ENCODE results near the gene MELTF.
A peak's percentile ranks its signal among the peaks of the same experiment; 100 is the strongest.
"Not testable (repeated sequence)": the region's sequence is repeated elsewhere in the genome, so short reads cannot be mapped to it uniquely, and the experiment has no call there.

The MELTF gene

DNA sequence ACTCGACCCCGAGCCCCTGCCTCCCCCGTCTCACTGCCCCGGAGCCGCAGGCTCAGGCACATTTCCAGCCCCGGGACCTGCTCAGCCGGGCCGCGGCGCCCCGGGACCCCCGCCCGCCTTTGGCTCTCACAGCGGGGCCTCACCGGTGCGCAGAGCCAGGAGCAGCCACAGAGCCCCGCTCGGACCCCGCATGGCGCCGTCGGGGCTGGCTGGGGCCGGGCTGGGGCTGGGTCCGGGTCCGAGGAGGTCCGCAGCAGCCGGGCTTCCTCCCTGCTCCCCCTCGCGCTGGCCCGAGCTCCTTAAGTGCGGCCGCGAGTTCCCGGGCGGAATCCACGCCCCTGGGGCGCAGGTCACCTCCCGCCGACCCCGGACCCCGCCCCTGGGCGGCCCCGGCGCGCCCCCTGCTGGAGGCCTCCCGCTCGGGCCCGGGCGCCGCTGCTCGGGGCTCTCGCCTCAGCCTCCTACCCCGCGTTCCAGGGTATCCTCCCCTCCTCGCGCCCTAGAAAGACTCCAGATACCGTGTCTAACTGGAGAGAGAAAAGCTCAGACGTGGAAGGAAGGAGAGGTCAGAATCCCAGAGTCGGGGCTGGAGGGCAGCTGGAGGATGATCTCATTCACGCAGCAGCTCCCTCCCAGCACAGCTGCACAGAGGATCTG lies at the start of gene MELTF:
Gene MELTF, minus strand, starts transcription at position 307 of the 657 bp plus-strand sequence. Its CDS starts 115 bp downstream, at position 192.
- peak in 5 of 10 donors; percentile 34 to 90 (median 62) for DNase-seq
- intact Hi-C loops (cut with DNase I): no loop called here

DNA sequence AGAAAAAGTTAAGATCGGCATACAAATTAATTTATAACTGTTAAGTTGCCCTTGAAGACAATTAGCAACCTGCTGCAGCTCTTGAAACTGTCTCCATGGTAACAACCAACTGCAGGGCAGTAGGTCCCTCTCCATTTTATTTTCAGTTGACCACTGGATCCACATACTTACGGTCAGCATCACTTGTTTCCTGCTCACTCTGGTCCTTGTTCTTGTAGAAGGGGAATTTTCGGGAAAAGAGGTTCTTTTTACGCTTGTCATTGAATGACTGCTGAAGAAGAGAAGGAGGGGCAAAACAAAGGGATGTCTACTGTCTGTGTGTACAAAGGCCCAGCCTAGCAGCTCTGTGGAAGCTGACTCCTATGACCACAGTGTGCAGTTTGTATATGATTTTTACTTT lies 46.8 kb upstream of the MELTF start:
- intact Hi-C loops (cut with DNase I): no loop called here

DNA sequence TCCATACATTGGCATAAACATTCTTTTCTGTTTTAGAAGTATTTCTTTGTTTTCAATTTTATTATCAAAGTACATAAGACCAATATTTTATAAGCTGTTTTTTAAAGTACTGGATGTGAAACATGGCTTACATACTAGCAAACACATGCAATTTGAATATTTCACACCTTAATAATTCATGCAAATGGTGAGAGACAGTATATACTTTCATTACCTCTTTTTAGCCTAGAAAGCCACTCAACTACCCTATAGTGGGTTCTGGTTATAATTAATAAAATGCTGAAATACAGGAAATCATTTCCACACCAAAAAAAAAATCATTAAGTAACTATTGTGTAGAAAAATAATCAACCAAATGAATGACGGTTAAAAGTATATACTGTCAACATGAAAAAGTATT lies 38.5 kb upstream of the MELTF start:
- DNase-seq: no peak
- intact Hi-C loops (cut with DNase I): no loop called here

More for the DNA sequence above, 46.8 kb upstream of the MELTF start:
- DNase-seq: peak in 1 of 10 donors; percentile 49

DNA sequence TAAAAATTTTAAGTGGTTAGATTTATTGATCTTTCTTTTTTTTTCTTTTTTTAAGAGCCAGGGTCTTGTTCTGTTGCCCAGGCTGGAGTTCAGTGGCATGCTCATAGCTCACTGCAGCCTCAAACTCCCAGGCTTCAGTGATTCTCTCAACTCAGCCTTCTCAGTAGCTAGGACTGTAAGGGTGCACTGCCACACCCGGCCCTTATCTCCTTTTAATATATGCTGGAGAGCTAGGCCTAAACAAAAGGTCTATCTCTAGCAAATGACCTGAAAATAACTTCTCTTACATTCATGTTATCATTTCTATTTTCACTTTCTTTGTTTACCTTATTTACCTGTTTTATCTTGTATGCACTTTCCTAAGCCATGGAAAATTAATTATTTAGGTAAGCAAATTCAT lies 35.2 kb upstream of the MELTF start:
- intact Hi-C loops (cut with DNase I): no loop called here
- no peak for DNase-seq

DNA sequence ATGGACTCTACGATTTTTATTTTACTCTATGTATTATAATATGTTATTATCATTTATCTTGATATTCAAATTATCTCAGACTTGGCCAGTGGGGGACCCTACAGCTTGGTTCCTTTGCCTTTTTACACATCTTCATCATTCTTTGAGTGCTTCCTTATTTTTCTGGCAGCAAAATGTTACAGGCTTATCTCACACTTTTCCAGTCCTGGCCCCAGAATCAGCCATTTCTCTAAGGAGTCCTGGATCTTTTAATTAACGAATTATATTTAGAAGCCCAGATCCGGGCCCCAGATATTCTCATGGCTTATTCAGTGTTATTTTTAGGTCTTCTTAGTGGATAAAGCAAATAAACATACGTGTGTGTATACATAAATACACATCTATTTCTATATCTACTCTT lies 32.8 kb upstream of the MELTF start:
- DNase-seq: no peak
- intact Hi-C loops (cut with DNase I): no loop called here

DNA sequence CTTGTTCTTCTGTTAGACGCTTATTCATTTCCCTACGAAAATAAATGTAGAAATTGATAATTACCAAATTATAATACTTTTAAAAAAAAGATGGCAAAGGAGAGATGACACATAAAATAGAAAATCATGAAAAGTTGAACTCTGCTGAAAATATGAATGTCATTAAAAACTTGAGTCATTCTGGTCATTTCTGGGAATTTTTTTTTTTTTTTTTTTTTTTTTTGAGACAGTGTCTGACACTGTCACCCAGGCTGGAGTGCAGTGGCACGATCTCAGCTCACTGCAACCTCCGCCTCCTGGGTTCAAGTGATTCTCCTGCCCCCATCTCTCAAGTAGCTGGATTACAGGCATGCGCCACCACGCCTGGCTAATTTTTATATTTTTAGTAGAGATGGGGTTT lies 22.0 kb upstream of the MELTF start:
- intact Hi-C loops (cut with DNase I); DNase-seq: not testable (repeated sequence)

DNA sequence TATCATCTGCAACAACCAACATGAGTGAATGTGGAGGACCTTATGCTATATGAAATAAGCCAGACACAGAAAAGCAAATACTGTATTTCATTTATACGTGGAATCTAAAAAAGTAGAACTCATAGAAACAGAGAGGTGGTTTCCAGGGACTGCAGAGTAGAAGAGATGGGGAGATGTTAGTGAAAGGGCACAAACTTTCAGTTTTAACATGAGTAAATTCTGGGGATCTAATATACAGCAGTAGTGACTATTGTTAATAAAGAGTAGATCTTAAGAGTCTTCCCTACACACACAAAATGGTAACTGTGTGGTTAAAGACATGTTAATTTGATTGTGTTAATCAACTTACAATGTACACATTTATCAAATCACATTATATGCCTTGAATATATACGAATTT lies 20.9 kb upstream of the MELTF start:
- no peak for DNase-seq
- intact Hi-C loops (cut with DNase I): no loop called here

DNA sequence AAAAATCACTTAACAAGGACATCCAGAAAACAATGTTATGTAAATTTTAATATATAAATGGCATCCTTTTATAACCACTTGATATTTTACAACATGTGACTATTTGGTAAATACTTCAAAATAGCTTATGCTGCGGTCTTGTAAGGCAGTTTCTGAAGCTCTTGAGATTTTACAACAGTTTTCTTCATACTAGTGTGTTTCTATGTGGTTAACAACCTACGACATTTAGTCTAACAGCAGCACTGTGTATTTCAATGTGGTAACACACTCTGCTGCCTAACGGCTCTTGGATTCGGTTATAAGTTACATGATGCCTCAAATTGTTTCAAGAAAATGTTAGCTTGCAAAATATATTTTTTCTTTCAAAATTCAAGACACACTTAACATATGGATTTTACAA lies 12.9 kb upstream of the MELTF start:
- DNase-seq: no peak
- intact Hi-C loops (cut with DNase I): no loop called here

DNA sequence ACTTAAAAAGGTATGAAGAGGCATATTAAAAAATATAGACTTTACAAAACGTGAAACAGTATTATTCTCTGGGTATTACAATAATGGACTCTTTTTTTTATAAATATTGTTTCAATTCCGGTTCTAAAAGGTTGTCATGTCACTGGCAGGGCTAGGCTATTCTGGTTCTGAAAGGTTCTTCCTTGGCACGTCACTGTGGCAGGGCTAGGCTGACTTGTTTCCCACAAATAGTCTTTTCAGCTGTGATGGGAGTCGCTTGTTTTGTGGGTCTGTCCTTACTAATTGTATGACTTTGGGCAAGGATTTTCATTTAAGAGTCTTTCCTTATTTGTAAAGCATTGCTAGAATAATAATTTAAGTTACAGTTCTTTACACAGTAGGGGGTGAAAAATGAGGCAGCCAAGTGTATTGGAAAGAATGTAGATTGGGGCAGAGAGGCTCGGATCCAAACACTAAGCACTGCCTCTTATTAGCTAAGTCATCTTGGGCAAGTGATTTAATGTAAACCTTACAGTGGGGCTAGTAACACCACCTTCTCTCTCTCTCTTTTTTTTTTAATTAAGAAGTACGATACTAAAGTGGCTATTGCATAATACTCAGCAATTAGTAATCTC lies 12.4 kb upstream of the MELTF start:
- intact Hi-C loops (cut with DNase I): no loop called here
- no peak for DNase-seq

DNA sequence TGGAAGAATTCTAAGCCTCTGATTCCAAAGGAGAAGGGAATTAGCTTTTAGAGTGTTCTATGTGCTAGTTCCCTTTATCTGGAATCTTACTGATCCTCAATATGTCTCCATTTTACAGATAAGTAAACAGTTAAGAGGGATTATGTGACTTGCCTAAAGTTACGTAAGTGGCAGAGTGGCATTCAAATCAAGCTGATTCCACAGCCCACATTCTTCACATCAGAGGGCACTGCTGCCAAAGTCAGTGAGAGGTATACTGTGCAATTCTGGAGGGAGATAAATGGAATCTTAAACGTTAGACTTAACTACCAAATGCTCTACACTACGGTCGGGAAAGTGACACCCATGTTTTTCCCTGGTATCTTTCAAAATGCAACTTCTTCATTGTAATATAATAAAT lies 11.0 kb upstream of the MELTF start:
- no peak for DNase-seq
- intact Hi-C loops (cut with DNase I): no loop called here

DNA sequence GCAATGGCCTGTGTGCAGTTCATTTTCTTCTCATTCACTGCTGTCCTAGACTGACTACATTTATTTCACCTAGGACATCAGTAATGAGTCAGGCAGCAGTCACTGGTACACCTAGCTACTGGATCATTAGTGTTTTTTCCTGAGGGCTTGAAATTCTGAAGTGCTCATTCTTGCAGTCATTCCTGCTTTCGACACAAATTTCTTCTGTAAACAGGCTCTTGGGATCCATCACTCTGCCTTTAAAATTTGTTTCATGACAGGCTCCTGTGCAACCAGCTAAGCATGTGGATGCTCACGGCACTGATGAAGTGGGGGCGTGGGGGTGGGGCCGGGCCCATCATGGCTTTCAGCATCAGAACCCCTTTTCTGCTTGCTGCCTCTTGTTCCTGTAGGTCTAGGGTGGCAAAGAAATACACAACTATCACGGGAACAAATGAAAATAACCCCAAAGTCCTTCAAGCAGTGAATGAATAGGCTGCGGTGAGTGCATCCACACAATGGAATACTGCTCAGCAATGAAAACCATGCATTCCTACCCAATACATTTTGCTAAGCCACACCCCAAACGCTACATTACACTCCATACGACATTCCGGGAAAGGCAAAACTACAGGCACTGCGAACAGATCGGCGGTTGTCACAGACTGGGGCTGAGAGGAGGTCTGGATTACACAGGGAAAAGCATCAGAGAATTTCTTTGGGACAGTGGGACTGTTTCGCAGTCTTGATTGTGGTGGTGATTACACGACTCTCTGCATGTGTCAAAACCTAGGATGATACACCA lies 9.3 kb upstream of the MELTF start:
- intact Hi-C loops (cut with DNase I): no loop called here
- DNase-seq: no peak

DNA sequence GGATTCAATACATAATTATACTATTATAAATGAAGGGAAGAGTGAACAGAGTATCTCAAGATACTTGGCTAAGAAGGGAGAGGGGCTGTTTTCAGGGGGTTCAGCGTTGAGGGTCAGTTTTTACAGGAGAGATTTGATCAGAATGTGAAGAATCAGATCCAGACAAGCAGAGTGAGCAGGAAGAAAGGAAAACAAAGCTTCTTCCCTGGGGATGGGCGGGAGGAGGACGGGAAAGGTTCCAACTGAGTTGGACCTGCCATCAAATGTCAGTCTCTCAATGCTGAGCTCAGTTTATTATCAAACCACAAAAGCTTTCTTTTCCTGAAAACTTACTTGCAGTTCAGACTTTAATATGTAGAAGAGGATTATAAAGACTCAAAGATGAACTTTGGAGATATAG lies 6.0 kb upstream of the MELTF start:
- intact Hi-C loops (cut with DNase I): no loop called here

DNA sequence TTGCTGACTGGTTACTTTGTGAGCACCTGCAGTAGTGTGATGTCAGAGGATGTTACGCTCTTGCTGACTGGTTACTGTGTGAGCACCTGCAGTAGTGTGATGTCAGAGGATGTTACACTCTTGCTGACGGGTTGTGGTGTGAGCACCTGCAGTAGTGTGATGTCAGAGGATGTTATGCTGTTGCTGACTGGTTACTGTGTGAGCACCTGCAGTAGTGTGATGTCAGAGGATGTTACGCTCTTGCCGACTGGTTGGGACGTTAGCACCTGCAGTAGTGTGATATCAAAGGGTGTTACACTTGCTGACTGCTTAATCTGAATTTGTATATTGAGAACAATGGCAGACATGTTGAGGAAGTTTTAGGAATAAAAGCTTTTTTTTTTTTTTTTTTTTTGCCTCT lies 5.2 kb upstream of the MELTF start:
- DNase-seq; intact Hi-C loops (cut with DNase I): not testable (repeated sequence)

More for the DNA sequence above, 6.0 kb upstream of the MELTF start:
- no peak for DNase-seq

DNA sequence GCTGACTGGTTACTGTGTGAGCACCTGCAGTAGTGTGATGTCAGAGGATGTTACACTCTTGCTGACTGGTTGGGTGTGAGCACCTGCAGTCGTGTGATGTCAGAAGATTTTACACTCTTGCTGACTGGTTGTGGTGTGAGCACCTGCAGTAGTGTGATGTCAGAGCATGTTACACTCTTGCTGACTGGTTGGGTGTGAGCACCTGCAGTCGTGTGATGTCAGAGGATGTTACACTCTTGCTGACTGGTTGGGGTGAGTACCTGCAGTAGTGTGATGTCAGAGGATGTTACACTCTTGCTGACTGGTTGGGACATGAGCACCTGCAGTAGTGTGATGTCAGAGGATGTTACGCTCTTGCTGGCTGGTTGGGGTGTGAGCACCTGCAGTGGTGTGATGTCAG lies 4.1 kb upstream of the MELTF start:
- intact Hi-C loops (cut with DNase I); DNase-seq: not testable (repeated sequence)

DNA sequence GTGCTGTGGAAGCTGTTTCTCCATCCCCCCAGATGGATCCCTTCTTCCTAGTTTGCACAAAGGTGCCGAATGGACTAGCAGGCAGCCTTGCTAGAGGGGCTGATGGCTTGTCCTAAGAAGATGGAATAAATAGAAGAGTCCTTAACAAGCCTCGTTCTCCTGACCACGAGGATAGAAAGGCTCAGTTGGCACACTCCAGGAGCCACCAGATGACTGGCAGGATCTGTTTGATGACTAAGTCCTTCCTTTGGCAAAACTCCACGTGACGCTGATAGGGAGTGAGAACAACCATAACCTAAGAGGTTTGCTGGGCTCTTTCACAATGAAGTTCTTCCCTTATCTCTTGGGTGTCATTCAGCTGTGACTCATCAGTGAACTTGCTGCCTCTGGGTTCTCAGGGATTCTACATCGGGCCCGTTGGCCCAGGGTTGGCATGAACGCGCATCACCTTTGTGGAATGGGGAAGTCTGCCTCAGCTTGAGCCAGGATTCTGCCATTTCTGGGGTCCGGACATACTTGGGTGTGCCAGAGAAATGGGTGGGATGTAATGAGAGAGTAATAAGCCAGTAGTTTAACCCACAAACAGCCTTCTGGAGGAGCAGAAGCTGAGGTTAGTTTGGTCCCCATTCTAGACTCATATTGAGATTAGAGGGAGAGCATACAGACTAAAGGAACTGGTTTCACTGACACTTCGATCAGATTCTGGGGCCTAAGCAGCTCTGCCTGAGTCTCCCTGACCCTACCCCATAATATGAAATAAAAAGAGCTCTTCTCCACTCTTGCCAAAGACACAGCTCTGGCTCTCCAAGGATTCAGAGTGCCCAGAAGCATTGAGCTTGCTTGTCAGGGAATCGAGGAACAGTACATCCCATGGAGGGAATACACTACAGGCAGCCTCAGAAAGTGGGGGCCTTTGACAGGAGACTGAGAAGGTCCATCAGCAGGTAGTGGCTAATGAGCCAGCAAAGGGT lies 2.0 kb upstream of the MELTF start:
- peak in 3 of 10 donors; percentile 35 to 84 (median 48) for DNase-seq
- intact Hi-C loops (cut with DNase I): no loop called here

DNA sequence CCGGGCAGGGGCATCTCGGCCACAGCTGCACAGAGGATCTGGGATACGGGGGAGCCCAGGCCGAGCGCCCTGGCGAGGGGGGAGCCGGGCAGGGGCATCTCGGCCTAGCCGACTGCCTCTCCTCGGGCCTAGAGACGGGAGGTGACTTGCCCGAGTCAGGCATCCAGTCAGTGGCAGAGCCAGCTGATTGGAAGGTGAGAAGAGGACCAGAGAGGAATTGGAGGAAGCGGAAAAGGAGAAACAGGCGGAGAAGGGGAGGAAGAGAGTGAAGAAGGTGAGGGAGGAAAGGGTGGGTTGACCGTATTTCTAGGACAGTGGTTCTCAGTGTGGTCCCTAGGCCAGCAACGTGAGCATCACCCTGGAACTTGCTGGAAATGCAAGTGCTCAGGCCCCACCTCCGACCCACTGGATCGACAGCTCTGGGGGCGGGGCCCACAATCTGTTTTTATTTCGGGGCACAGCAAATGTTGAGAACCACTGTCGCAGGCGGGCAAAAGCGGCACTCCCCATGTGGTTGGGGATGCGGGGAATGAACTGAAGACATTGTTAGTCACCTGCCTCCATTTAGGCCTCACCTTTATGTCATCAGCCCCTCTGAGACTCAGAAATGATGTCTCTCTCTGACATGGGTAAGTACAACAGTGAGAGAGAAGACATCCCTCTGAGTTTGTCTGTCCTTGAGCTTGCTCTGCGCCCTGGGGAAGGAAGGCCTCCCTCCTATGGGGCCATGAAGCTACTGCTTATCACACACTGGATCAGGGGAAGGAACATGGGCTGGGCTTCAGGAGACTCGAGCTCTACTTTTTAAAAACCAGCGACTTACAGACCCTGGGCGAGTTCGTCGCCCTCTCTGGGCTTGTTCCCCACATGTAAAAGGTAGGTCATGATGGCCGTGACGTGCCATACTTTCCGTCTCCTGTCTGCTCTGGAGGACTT lies 1.0 kb upstream of the MELTF start:
- DNase-seq: peak in 2 of 10 donors; percentile 77 to 83
- intact Hi-C loops (cut with DNase I): no loop called here

DNA sequence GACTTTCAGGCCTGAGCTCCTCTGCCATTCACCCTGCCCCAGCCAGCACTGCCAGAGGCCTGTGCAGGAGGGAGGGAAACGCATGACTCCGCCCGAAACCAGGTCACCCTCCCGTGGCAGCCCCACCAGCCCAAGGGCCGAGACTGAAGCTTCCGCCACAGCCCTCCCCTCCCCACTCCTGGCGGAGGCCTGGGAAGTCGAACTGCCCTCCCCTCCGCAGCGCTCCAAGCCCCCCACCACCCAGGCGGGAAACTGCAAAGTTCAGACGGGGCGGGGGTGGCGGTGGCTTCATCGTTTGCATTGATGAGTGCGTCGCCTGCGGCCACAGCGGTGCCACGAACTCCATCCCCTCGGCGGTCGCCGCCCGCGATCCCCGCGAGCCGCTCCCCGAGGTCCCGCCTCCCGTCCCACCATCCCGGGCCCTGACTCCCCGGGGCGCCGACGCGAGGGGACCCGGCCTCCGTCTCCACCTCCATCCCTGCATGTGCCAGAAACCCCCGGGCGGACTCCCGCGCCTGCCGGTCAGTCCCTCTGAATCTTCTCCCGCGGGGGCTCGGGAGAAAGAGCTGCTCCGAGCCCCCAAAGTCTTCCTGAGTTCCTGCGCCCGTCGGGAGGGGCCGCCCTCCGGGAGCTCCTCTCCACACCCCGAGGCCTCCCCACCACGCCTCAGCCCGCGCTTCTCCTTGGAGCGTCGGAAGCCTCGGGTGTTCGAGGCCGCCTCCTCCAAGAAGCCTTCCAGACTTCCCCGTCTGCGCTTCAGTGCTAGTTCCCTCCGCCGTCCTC lies 698 bp downstream of the MELTF start:
- intact Hi-C loops (cut with DNase I): no loop called here
- DNase-seq: peak in 2 of 10 donors; percentile 73 to 81

DNA sequence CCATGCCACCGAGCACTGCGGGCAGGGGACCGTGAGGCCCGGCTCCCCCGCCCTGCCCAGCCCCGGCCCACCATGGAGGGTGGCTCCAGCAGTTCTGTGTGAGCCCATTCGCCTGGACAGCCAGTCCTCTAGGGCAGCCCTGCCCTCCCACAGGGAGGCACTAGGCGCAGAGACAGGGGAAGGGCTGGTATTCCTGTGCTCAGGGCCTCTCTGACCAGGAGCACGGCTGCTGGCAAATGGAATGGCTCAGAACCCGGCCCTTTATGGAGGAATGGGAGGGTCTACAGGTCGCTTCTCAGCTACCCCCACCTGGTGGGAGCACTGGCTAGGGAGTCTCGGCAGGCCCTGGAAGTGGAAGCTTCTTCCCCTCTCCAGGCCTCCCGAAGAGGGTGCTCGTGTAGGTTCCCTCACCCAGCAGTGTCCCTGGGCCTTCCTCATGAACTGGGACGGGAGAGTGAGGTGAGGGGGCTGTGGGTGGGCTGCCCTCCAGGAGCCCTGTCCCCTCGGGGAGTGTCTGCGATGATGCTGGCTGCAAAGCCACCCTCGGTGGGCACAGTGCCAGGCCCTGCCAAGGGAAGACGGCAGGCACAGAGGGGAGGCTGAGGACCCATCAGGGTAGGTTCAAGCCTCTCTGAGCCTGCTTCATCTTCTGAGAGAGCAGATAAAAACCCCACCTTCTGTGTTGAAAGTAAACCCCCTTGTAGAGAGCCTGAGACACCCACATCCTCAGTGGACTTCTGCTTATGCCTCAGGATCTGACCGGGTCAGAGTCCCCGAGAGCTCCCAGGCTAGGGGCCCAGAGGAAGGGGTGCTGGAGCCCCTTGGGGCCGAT lies 1.5 kb downstream of the MELTF start:
- intact Hi-C loops (cut with DNase I): no loop called here
- peak in 1 of 10 donors; percentile 89 for DNase-seq

All from posterior cingulate gyrus (tissue), 11 donors.